ENCODE results near the gene UBE2M.
A peak's percentile ranks its signal among the peaks of the same experiment; 100 is the strongest.
"Not testable (repeated sequence)": the region's sequence is repeated elsewhere in the genome, so short reads cannot be mapped to it uniquely, and the experiment has no call there.

The UBE2M gene

DNA sequence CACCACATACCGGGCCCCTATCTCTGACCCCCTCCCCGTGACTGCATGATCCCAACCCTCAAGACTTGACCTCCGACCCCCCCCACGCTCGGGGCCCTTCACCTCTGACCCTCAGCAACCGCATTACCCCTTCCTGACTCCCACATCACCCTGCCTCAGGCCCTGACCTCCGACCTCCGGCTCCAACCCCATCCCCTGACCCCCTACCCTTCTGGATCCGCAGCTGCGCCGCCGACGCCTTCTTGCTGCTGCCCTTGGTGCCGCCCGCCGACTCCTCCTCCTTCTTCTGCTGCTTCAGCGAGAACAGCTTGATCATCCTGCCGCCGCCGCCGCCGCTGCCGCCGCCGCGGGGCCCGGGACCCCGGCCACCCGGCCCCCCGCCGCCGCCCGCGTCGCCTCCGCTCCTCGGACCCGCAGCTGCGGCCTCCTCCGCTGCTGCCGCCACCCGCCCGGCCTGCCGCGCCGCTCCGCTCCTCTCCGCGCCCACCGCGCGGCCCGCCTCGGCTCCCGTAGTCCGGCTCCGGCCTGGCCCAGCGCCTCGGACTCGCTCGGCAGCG is at the start of gene UBE2M:
Gene UBE2M, minus strand, starts transcription at position 546 of the 557 bp plus-strand sequence. Its CDS starts 230 bp downstream, at position 316.
- no peak for DNase-seq

DNA sequence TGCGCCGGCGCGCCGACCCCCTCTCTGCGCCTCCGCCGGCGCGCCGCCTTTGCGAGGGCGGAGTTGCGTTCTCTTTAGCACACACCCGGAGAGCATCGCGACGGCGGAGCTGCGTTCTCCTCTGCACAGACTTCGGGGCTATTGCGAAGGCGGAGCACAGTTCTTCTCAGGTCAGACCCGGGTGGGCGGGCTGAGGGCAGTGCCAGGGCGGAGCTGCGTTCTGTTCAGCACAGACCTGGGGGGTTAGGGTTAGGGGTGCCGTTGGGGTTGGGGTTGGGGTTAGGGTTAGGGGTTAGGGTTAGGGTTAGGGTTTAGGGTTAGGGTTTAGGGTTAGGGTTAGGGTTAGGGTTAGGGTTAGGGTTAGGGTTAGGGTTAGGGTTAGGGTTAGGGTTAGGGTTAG is 48.8 kb upstream of the UBE2M start:
- DNase-seq = not testable (repeated sequence)

DNA sequence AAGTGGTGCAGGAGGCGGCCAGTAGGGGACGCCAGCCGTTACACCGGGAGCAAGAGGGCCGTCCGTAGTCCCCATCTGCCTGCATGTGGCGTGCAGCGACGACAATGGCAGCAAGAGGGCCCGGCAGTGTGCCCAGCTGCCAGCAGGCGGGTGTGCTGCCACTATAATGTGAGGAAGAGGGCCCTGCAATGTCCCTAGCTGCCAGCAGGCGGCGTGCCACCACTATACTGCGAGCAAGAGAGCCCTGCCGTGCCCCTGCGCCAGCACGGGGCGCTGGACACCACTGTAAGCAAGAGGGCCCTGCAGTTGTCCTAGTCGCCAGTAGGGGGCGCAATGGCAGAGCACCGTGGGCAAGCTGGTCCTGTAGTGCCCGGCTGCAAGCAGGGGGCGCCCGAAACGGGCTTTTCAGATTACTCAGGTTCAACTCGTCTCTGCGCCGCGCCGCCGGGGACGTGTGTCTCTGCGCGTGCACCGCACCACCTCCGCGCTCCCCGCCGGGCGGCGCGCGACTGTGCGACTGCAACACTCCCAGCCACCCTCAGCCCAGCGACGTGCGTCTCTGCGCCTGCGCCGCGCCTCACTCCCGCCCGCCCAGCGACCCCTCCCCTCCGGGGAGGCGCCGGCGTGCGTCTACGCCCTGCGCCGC is 48.0 kb upstream of the UBE2M start:
- not testable (repeated sequence) for DNase-seq

DNA sequence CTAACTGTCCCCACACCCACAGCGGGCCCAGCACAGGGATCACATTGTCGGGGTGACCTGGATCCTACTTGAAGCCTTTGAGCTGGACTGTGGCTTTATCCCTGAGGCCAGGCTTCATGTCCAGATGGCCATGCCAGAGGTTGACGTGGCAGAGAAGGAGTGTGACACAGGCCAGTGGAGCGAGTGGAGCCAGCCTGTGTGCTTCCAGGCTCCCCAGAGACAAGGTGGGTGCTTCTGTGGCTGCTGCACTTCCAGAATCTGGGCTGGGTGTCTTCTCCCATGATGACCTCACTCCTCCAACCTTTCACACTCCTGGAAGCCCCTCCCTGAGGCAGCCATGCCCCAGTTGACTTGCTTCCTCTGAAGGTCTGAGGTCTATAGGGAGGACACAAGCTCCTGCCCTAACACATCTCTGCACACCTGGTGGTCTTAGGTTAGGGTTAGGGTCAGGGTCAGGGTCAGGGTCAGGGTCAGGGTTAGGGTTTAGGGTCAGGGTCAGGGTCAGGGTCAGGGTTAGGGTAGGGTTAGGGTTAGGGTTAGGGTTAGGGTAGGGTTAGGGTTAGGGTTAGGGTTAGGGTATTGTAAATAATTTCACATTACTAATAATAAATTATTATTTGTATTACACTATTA is 27.8 kb upstream of the UBE2M start:
- DNase-seq = no peak

DNA sequence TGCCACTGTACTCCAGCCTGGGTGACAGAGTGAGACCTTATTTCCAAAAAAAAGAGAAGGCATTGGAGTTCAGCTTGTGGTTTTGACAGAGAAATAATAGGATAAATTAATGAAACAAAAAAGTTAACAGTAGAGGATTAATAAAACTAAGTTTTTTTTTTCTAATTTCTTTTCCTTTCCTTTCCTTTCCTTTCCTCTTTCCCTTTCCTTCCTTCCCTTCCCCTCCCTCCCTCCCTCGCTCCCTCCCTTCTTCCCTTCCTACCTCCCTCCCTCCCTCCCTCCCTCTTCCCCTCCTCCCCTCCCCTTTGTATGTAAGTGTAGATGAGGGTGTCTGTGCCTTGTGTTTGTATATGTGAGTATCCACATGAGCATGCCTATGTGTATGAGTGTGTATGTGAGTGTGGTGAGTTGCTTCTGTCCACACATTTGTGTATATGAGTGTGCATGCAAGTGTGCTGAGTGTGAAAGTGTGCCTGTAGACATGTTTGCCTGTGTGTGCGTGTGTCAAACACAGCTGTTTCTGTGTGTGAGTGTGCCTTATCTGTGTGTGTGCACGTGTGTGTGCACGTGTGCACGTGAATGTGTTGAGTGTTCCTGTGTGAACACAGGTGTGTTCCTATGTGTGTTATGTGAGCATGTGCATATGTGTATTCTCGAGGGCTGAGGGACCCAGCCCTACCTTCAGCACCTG is 27.2 kb upstream of the UBE2M start:
- no peak for DNase-seq

DNA sequence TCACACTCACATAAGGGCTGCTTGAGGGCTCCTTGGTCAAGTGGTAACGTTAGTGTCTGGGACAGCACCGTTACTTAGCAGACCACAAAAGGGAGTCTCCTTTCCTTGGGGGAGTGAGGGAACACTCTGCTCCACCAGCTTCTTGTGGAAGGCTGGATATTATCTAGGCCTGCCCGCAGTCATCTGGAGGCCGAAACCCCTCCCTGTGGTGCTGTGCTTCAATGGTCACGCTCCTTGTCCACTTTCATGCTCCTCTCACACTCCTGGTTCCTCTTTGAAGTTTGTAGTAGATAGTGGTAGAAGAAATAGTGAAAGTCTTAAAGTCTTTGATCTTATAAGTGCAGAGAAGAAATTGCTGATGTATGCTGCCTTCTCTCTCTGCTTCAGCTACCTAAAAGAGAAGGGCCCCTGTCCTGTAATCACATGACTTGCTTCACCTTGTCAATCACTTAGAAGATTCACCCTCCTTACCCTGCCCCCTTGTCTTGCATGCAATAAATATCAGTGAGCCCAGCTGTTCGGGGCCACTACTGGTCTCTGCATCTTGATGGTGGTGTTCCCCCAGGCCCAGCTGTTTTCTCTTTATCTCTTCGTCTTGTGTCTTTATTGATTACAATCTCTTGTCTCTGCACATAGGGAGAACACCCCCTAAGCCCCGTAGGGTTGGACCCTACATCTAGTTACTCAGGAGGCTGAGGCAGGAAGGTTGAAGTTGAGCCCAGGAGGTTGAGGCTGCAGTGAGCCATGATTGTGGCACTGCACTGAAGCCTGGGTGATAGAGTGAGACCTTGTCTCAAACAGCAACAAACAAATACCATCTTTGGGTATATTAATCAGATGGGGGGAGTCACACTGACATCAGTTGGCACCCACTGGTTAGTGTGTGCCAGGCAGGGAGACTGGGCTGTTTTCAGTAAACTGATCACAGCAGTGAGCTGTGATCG is 26.4 kb upstream of the UBE2M start:
- no peak for DNase-seq

DNA sequence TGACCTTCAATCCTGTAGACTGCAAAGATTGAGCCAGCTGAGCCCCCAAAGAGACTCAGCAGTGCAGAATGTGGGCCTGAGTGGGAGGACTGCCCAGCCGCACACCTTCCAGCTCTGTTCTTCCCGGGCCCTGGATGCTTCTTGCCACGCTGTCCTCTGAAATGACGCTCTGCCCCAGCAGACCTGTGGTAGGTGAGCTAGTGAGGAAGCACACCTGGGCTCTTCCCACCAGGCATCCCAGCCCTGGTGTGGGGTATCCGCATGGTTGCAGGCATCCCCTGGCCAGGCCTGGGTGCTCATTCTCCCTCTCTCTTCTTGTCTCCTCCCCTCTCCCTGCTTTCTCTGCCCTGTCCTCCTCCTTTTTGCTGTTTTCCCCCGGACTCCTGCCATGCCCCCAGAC is 24.6 kb upstream of the UBE2M start:
- DNase-seq = no peak

DNA sequence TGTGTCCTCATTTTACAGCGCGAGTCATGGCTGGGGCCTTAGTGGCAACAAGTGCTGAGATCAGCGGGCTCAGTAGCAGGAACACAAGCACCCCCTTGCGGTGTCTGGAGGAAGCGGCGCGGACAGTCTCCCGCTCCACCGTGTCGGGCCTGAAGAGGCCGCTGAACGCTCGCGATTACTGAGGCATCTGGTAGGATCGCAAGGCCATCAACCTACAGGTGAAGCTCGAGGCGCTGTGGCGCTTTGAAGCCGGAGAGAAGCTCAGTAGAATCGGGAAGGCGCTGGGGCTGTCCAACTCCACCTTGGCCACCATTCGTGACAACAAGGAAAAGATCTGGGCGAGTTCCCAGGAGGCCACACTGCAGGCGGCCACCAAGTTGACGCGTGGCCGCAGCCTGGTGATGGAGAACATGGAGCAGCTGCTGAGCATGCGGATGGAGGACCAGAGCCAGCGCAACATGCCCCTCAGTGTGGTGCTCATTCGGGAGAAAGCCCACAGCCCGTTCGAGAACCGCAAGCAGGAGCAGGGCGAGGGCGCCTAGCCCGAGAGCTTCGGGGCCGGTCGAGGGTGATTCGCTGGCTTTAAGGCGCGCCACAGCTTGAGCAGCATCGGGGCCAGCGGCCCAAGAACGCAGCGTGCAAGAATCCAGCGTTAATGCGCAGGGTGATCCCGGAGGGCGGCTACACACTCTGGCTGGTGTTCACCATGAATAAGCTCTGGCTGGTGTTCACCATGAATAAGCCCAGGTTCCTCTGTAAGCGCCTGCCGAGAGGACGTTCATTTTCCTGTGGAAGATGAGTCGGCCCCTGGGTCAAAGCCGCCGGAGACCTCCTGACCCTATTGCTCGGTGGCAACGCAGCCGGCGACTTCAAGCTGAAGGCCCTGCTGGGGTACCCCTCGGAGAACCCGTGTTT is 23.1 kb upstream of the UBE2M start:
- peak; percentile 19 for DNase-seq

DNA sequence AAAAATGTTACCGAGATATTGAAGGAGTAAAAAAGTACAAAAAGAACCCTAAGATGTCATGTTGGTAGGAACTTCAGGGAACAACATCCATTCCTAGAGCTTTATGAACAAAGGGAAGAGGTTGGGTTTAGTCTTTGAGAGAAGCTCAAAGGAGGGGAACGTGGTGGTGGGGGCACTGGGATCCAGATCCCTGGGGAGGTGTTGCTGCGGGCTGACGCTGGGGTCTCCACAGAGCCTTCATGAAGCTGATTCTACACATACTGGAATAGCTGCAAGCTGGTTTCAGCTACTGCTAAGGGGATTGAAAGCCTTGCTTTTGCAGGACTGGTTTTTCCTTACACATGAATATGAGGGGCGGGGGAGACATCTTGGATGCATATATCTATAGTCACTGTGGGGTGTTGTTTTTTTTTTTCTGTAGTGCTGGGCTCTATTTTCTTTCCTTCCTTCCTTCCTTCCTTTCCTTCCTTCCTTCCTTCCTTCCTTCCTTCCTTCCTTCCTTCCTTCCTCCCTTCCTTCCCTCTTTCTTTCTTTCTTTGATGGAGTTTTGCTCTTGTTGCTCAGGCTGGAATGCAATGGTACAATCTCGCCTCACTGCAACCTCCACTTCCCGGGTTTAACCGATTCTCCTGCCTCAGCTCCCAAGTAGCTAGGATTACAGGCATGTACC is 21.2 kb upstream of the UBE2M start:
- DNase-seq = no peak

DNA sequence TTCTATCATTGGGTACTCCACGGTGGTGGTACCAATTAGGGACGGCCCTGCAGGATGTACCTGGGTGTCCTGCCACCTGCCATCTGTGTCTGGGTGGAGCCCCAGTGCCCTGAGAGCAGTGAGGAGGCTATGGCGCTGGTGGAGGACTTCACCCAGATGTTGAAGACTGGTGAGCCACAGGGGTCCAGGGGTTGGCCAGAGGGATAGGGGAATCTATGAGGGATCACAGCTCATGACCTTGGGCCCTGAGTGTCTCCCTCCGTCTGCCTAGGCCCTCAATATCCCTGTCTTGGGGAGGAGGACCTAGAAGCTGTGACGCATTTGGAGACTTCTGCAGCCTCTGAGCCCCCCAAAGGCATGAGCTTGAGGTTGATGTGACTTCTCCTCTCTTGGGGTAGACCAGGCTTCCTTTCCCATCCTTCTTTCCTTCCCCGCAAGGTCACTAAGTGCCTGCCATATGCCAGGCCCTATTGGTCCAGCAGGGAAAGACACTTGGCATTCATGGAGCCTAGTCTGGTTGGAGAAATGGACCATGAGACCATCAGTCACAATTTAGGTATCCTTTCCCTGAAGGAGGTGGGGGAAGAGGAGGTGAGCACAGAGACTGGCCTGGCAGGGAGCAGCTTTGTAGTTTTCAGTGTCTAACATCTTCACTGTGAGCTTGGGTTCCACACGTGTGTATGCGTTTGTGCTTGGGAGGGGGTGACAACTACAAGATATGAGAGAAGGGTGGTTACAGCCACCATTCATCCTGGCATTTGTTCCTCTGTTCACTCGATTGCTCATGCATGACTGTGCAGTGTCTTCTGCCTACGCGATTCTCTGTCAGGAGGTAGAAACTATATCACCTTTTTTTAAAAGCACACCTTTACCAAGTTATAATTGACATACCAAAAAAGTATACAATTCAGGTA is 19.9 kb upstream of the UBE2M start:
- DNase-seq = no peak

DNA sequence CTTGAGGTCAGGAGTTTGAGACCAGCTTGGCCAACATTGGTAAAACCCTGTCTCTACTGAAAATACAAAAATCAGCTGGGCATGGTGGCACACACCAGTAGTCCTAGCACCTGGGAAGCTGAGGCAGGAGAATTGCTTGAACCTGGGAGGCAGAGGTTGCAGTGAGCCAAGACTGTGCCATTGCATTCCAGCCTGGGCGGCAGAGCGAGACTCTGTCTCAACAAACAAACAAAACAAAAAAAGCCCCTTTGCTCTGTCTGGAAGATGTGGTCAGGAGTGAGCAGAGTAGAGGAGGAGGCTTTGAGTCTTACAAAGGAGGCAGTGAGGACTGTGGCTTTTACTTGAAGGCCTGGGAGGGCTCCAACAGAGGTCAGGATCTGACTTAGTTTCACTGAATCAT is 19.2 kb upstream of the UBE2M start:
- DNase-seq = not testable (repeated sequence)

DNA sequence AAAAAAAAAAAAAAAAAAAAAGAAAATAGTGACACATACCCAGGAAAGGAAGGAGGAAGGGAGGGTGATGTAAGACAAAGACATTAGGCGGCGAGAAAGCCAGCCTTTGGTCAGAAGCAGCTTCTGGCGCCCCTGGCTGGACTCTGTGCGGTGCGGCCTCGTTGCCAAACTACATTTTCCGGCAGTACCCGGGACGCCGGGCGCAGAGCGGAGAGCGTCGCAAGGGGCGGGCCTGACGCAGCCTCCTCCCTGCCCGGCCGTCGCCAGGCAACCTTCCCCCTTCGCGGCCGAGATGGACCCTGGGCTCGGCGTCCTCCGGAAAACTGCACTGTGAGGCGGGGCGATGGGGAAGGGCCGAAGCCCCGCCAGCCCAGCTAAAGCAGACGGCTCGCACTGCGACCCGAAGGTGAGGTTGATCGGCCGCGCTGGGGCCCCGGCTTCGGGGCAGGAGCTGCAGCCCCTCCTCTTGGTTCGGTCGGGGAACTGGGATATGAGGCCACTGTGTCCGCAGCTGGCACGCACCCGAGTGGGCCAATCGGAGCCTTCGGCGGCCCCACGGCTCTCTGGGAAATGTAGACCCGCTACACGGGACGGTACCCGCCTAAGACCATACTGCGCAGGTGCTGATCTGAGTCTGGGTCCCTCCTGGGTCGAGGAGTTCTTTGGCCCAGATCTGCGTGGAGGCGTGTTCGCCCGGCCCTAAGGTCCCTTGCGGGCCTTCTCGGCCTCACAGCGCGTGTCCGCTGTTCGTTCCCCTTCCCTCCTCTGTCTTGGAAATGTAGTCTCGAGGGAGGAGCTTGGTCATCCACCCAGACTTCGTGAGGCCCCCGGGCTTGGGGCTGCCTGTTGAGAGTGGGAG is 17.0 kb upstream of the UBE2M start:
- DNase-seq = peak; percentile 96

DNA sequence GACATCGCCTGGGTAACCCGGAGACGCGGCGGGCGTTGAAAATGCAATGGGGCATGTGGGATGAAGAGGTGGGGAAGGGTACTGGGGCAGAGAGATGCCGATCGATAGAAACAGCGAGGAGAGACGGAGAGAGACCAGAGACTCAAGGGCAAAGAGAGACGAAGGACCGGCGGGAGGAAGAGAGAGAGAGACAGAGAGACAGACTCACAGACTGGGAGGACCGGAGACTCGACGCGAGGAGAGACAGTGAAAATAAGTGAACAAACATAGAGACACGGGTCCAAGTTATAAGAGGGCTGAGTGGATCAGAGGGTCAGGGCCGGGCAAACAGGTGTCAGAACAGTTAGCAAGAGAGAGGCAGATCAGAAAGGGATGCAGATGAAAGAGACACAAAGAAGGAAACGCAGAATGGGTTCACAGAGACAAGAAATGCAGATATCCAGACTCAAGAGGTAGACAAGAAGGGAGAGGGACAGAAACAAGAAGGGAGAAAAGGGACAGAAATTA is 15.3 kb upstream of the UBE2M start:
- DNase-seq = no peak

DNA sequence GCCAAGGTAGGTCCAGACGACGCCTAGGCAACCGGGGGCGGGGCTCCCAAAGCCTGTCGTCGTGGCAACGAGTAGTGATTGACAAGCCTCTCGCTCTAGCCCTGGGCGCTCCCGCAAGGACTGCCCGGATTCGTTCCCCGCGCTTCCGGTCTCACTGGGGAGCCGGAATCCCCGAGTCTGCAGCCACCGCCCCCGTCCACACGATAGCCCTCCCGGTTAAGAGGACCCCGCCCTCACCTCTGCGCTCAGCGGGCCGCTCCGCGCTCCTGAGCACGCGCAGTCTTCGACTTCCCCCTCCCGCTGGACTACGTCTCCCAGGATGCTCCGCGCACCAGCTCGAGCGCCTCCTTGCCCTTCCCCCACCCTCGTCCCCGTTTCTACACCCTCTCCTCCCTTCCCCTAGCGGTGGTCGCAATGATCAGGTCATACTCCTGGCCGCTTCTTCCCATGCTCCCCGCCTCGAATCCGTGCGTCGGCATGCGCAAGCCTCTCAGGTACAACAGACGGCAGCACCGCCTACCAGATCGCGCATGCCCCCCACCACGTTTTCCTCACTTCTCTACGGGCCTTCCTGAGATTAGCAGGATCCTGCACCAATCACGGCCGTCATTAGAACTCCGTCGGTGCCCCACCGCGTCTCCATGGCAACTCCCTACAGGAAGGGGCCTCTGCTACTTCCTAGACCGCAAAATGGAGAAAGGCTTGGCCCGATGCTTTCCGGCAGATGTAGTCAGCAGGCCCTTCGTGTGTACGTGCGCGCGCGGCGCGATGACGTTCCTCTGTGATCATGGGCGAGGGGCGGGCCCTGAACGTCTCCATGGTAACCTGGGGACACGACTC is 14.6 kb upstream of the UBE2M start, which contains the start of gene MZF1:
Gene MZF1, minus strand, starts transcription at position 518 of the 840 bp plus-strand sequence. CDS start 1,946 bp downstream, outside the sequence.
- DNase-seq = peak; percentile 100

DNA sequence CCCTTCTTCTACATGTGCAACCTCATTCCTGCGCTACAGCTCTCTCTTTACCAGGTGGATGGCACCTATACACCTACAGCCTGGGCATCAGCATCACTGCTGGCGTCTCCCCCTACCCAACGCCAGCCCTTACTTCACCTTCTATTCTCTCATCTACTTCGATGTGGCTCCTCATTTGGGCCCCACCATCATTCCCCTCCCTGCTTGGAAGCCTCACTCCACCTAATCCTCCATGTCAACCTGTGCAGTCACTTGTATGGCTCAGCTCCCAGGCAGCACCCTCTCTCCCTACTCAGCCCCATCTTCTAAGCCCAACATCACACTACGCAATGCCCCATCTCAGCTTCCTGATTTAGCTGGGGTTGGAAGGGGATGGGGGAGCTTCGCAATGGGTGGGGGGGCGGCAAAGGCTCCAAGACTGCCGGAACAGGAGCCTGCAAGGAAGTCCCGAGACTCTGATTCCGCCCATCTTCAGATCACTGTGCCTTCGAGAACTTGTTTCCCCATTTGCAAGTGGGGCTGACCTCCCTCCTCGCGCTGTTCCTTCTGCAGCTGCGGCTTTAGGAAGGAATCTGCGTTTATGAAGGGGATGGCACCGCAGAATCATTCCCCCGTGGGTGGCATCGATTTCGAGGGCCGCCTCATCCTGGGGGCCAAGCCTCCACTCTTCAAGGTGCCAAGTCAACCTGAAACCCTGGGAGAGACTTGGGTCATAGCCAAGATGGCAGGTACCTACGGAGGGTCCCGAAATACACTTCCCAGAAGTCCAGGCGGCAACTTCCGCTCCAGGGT is 13.8 kb upstream of the UBE2M start:
- DNase-seq = no peak

DNA sequence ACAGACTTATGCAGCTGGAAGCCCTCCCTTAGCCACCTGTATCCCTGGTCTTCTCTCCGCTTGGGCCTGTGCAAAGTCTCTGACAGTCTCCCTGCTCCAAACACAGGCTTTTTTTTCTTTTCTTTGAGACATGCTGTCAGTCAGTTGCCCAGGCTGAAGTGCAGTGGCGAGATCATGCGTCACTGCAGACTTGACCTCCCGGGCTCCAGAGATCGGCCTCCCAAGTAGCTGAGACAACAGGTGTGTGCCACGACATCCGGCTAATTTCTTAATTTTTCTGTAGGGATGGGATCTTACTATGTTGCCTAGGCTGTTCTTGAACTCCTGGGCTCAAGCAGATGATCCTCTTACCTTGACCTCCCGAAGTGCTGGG is 13.2 kb upstream of the UBE2M start:
- DNase-seq = no peak
